ENCODE data around the gene TRIM44.

GRCh38 chr11:35786188-35786587 is 123.6 kb downstream of the TRIM44 start:
- TF ChIP-seq JUND (IDR thresholded peaks at IDR 0.05) (no peak), CTCF (IDR thresholded peaks at IDR 0.05; ENCODE audit: low read depth, low read length, missing input control) (no peak), TAF1 (conservative IDR thresholded peaks at IDR 0.05) (no peak)
- TF ChIP-seq, protein P1, sequence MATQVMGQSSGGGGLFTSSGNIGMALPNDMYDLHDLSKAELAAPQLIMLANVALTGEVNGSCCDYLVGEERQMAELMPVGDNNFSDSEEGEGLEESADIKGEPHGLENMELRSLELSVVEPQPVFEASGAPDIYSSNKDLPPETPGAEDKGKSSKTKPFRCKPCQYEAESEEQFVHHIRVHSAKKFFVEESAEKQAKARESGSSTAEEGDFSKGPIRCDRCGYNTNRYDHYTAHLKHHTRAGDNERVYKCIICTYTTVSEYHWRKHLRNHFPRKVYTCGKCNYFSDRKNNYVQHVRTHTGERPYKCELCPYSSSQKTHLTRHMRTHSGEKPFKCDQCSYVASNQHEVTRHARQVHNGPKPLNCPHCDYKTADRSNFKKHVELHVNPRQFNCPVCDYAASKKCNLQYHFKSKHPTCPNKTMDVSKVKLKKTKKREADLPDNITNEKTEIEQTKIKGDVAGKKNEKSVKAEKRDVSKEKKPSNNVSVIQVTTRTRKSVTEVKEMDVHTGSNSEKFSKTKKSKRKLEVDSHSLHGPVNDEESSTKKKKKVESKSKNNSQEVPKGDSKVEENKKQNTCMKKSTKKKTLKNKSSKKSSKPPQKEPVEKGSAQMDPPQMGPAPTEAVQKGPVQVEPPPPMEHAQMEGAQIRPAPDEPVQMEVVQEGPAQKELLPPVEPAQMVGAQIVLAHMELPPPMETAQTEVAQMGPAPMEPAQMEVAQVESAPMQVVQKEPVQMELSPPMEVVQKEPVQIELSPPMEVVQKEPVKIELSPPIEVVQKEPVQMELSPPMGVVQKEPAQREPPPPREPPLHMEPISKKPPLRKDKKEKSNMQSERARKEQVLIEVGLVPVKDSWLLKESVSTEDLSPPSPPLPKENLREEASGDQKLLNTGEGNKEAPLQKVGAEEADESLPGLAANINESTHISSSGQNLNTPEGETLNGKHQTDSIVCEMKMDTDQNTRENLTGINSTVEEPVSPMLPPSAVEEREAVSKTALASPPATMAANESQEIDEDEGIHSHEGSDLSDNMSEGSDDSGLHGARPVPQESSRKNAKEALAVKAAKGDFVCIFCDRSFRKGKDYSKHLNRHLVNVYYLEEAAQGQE (IDR thresholded peaks at IDR 0.05) = no peak
- TF ChIP-seq, protein P2, sequence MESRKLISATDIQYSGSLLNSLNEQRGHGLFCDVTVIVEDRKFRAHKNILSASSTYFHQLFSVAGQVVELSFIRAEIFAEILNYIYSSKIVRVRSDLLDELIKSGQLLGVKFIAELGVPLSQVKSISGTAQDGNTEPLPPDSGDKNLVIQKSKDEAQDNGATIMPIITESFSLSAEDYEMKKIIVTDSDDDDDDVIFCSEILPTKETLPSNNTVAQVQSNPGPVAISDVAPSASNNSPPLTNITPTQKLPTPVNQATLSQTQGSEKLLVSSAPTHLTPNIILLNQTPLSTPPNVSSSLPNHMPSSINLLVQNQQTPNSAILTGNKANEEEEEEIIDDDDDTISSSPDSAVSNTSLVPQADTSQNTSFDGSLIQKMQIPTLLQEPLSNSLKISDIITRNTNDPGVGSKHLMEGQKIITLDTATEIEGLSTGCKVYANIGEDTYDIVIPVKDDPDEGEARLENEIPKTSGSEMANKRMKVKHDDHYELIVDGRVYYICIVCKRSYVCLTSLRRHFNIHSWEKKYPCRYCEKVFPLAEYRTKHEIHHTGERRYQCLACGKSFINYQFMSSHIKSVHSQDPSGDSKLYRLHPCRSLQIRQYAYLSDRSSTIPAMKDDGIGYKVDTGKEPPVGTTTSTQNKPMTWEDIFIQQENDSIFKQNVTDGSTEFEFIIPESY (IDR thresholded peaks at IDR 0.05) = no peak
